GM21360 (cell line): Measurements from ENCODE around the gene BRAF.
"Not testable (repeated sequence)": the region's sequence is repeated elsewhere in the genome, so short reads cannot be mapped to it uniquely, and the experiment has no call there.

Experiments
- ATAC-seq: cut with Tn5 transposase; IDR thresholded peaks from one replicate; pipeline ENCODE4 v1.9.1; 2021; ENCODE audit warnings: mild to moderate bottlenecking, moderate library complexity; ENCODE audit not compliant: unreplicated experiment

The BRAF gene

DNA sequence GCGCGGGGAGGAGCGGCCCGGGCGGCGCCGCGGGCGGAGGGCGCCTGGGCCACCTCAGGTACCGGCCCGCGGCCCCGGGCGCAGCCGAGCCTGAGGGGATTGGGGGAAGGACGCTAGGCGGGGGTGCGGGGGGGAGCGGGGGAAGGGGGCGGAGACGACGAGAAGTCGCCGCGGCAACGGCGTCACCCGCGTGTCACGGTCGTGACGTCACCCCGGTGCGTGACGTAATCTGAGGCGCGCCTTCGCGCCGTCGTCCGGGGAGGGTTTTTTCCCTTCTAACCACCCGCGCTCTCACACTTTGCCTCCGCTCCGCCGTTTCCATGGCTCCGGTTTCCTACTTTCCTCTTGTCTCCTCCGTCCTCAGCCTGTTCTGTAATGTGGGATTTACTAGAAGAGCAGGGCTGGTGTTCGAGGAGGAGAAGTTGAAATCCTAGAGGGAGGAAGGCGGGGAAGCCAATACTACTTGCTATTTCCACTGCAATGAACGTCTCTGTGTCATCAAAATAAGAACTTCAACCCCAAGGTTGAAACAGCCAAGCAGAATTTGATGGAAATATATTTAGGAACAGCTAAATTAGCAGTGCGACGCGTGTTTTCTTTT lies at the start of gene BRAF:
Gene BRAF (minus strand): TSS at position 109 of the 601 bp plus-strand sequence. CDS start 226 bp downstream, outside the sequence.
- ATAC-seq, result peak; percentile 48

DNA sequence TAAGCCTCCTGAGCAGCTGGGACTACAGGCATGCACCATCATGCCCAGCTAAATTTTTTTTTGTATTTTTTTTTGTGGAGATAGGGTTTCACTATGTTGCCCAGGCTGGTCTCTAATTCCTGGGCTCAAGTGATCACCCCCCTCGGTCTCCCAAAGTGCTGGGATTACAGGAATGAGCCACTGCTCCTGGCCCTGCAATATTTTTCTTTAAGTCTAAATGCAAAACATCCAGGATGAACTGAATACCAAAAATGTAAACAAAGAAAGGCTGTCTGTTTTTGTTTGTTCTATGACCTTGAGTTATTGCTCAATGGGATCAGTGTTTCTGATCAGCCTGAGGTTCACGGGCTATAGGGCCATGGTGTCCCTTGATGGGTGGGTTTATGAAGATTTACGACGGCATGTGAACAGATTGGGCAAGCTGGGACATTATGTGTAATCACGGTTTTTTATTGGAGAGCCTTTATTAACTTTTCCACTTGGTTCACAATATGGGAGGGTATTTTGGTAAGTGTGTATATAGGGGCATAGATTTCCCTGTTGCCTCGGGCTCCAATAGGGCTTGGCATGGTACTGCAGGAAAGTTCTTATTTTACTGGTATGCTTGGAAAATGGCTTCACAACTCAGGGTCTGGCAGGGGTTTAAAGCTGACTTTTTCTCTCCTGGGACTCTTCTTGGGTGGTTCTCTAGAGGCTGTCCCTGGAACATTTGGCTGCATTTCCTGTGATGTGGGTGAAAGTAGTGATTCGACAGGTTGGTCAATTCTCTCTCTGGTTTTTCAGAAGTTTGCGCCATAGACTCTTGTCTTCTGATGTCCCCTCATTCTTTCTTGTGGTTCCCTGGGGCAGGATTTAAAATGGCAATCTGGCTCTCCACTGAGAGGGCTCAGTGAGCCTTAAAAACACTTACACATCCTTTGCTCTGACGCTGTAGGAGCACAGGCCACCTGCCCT lies 48.4 kb upstream of the BRAF start:
- ATAC-seq, result no peak

DNA sequence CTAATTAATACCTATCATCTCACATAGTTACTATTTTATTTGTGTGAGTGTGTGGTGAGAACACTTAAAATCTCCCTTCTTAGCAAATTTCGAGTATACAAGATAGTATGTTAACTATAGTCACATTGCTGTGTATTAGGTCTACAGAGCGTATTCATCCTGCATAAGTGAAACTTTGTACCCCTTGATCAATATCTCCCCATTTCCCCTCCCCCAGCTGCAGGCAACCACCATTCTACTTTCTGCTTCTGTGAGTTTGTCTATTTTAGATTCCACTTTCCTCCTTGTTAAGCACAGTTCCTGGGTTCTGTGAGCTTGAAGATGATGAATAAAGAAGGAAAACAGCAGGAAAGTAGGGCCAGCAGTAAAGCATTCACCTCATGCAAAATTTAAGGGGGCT lies 47.6 kb upstream of the BRAF start:
- ATAC-seq, result no peak

DNA sequence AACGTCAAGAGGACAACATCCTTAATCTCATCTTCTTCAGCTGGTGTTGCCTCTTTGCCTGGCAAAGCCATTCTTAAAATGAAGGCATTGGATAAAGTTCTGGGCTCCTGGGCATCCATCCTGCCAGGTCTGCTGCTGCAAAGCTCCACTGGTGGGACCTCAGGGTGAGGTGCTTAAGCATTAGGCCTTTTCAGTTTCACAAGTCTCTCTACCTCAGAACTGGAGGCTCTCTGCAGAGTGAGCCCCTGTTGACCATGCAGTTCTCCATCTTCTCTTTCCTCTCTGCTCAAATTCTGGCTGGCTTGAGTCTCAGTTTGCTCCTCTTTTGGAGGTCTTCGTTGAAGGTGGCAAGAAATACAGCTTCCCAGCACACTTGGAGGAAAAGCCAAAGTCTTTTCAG lies 42.7 kb upstream of the BRAF start:
- ATAC-seq, result no peak

DNA sequence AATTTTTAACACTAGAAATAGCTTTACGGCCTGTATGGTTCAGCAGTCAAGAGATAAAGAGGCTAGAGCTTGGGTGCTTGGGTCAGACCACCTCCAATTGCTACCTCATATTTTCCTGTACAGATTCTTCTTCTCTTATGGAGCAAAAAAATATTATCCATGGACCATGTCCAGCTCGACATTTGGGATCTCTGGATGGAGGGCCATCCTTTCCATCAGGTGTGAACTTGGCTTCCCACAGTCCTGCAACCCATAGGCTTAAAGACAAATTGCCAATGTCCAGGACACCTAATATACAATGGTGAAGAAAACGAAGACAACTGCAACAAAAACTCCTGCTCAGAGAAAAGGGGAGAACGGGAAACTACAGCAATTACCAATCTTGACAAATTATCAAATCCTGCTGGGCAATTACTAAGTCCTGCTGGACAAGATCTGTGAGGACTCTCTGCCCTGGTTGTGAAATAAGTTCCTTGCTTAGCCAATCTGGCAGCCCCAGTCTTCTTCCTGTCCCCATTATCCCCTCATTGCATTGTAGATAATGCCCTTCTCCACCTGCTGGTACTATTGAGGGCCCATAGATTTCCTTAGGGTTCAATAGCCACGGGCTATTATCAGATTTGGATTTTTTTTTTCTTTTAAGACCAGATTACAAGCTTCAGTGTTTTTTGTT lies 42.0 kb upstream of the BRAF start:
- ATAC-seq, result no peak

DNA sequence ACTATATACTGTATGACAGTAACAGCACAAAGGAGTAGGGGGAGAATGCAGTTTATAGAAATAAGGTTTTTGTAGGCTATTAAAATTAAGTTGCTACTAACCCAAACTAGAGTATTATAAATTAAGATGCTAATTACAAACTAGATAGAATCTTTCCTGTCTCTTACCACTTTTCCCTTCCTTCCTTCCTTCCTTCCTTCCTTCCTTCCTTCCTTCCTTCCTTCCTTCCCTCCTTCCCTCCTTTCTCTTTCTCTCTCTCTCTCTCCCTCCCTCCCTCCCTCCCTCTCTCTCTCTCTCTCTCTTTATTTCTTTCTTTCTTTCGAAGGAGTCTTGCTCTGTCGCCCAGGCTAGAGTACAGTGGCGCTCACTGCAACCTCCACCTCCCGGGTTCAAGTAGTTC lies 36.4 kb upstream of the BRAF start:
- no peak for ATAC-seq

DNA sequence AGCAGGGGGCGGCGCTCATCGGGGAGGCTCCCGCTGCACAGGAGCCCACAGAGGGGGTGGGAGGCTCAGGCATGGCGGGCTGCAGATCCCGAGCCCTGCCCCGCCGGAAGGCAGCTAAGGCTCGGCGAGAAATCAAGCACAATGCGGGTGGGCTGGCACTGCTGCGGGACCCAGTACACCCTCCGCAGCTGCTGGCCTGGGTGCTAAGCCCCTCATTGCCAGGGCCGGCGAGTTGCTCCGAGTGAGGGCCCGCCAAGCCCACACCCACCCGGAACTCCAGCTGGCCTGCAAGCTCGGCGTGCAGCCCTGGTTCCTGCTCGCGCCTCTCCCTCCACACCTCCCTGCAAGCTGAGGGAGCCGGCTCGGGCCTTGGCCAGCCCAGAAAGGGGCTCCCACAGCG lies 32.3 kb upstream of the BRAF start:
- not testable (repeated sequence) for ATAC-seq

DNA sequence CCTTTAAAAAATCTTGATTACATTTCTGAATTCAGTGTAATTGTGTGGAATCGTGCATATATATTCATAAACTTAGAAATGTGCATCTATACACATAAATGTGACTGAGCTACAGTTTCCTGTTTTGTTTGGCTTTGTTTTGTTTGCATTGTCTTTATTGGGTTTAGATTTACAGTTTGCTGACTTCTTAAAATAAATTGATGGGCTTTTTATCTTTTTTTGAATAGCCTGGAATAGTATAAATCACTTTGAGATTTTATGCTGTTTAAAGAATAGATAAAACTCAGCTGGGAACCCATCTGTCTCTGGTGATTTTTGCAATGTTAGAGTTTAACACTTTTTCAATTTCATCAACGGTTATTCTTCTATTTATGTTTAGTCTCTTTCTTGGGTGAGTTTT lies 21.2 kb upstream of the BRAF start:
- no peak for ATAC-seq

DNA sequence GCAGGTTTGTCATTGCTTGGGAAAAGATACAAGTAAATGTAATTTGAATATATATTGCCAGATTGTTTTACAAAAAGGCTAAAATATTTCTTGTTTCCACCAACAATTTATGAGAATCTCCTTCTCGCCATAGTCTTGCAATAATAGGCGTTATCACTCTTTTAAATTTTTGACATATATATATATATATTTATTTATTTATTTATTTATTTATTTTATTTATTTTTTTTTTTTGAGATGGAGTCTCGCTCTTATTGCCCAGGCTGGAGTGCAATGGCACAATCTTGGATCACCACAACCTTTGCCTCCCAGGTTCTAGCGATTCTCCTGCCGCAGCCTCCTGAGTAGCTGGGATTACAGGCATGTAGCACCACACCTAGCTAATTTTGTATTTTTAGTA lies 17.5 kb upstream of the BRAF start:
- not testable (repeated sequence) for ATAC-seq

DNA sequence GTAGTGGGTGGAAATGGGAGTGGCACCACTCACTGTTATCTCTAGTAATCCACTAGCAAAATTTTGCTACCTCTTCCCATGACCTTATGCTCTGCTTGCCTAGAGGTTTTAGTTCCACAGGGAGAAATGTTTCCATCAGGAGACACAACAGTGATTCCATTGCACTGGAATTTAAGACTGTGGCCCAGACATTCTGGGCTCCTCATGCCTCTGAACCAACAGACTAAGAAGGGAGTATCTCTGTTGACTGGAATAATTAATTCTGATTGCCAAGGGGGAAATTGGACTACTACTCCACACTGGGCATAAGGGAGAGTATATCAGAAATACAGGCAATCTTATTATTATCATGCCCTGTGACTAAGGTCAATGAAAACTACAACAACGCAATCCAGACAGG lies 16.2 kb upstream of the BRAF start:
- no peak for ATAC-seq

DNA sequence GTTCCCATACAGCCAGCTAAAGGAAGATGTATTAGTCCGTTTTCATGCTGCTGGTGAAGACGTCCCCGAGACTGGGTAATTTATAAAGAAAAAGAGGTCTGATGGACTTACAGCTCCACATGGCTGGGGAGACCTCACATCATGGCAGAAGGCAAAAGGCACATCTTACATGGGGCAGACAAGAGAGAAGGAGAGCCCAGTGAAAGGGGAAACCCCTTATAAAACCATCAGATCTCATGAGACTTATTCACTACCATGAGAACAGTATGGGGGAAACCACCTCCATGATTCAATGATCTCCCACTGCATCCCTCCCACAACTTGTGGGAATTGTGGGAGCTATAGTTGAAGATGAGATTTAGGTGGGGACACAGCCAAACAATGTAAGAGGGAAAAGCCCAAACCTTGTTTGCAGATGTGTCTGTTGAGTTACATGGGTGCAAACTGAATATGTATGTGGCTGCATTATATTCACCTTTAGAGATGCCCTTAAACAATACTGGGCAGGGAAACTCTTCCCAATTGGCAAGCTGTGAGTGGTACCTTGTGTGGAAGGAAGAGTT lies 13.1 kb upstream of the BRAF start:
- no peak for ATAC-seq

DNA sequence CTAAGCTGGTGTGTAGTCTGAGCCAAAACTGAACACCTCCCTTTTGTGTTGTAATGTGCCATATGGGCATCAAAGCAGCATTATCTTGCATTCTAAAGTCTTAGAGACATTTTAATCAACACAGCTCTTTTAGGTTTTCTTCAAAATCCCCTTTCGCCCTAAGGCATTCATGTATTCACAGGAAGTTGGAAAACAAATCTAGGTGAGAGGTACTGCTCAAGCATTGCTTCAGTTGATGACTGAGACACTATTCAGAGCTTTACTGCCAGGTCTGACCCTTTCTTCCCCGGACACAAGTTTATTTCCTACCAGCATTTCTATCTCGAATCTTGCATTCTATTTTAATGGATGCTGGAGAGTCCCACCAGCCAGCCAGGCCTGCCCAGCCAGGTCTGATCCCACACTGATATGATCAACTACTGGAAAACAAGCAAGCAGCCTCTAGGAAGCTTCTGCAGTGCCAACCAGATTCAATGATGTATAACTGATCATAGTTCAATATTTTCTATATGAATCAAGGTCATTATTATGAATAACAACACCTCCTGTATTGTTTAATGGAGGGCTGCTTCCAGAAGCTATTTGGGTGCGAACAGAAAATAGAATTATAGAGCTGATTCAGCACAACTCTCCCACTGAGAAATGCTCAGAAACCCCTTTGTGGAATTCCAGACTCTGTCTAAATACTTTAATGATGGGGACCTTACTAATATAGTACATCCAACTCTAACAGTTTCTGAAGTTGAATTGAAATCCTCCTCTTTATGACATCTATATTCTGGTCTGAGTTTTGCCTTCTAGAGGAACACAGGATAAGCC lies 4.0 kb upstream of the BRAF start:
- no peak for ATAC-seq

DNA sequence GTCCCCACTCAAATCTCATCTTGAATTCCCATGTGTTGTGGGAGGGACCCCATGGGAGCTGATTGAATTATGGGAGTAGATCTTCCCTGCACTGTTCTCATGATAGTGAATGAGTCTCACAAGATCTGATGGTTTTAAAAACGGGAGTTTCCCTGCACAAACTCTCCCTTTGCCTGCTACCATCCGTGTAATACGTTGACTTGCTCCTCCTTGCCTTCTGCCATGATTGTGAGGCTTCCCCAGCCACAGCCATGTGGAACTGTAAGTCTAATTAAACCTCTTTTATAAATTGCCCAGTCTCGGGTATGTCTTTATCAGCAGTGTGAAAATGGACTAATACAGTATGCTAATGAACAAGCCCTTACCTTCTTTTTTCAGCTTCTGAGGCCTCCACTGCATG lies 3.2 kb upstream of the BRAF start:
- not testable (repeated sequence) for ATAC-seq

DNA sequence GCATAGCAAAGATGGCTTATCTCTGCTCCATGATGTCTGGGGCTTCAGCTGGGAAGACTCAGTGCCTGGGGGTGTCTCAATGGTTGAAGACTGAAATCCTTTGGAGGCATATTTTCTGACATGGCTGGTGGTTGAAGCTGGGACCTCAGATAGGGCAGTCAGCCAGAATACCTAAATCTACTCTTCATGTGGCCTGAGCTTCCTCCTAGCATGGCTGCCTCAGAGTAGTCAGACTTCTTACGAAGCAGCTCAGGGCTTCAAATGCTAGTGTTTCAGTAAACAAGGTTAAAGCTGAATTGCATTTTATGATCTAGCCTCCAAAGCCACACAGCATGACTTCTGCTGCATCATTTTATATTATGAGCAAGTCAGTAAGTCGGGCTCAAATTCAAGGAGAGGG lies 2.6 kb upstream of the BRAF start:
- no peak for ATAC-seq

DNA sequence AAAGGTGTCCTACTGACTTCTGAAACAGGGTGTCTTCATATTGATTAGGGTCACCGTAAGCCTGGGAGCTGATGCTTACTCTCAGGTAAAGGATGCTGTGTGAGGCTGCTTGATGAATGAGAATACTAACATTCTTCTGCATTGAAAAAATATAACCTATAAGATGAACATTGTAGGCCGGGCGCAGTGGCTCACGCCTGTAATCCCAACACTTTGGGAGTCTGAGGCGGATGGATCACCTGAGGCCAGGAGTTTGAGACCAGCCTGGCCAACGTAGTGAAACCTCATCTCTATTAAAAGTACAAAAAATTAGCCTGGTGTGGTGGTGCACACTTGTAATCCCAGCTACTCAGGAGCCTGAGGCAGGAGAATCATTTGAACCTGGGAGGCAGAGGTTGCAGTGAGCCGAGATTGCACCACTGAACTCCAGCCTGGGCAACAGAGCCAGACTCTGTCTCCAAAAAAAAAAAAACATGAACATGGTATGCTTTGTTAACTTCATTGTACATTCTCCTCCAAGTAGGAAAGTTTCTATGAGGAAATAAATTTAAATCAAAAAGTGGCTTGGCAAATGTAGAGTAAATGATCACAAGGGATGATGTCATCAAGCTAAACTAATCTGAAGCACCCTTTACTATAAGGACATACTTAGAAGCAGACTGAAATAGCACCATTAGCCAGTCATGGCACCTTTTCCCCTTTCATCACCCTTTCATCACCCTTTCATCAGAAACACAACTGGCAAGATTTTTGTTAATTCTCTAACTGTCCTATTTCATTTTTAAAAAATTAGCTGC lies 1.5 kb upstream of the BRAF start:
- ATAC-seq, result no peak

DNA sequence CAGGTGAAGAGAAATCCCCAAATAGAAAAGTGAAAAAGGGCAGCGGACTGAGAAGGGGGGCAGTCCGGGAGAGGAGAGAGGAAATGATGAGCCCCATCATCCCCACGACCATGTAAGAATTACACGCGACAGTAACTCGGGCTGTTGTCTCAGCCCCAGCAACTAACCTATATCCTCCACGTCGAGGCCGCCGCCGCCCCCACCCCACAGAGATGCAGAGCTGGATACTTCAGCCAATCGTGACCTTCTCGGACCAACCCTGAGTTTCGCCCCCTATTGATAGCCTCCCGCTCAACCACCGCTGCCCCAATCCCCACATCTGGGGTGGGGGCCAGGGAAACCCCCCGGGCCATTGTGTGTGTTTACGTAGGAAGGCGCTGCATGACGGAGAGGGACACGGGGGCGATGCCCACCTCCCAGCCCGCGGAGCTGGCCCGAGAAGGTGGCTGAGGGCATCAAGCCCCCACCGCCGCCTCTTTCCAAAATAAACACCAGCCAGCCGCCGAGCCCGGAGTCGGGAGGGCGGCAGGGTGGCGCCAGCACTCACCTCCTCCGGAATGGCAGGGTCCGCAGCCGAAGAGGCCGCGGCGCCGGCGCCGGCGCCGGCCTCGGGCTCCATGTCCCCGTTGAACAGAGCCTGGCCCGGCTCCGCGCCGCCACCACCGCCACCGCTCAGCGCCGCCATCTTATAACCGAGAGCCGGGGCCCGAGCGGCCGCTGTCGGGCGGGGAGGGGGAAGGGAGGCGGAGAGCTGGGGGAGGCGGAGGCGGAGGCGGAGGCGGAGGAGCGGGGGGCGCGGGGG lies 509 bp downstream of the BRAF start:
- ATAC-seq, result peak; percentile 78

DNA sequence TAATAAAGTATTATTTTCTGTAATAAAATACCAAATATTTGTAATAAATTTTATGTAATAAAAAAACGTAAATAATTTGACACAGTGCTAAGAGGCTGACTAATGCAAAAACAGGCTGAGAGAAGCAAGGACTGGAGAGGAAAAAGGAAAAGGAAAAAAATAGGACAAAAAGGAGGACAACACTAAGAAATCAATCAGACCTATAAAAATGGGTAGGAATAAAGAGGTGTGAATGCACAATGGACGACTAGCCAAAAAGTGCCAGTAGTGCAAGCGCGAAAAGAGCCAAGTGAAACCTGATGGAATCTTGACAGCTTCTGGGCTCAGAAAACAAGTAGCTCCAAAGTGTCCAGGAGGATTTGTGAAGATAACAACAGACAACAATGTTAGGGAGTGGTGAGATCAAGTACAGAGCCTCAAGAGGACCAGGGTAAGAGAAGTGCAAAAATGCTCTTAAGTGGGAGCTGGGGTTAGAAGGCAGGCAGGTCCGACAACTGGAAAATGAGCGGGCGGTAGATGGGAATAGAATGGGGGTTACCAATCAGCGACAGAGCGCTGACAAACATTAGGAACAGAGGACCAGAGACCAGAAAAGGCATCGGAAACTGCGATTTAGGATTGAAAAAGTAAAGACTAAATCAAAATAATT lies 1.2 kb downstream of the BRAF start:
- ATAC-seq, result peak; percentile 3

DNA sequence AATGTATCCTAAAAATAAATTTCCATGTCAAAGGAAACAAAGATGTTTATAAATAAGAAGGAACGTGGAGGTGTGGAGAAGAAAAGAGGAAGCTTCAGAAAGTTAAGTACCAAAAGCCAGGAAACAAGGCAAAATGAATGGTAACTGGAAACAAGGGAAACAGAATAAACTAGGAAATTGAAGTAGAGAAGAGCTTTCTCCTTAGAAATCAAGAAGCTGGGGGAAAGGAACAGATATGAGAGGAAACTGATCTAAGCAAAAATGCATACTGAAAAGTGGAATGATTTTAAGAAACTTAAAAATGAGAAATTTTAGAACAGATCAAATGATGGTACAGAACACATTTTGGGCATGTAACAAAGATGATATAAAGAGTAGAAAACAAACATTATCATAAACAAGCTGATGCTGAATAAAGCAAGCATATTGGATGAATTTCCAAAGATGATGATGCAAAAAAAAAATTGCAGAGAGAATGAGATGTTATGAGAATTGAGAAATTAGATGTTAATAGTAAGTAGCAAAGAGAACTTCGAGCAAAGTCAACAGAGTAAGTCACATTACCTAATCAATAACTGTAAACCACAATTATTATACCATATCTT lies 1.9 kb downstream of the BRAF start:
- no peak for ATAC-seq
